Naive thymus-derived CD4-positive, alpha-beta T cell (primary cell): Measurements from ENCODE around the gene IMP4. TPM values are rescaled to one million over a fixed set of nuclear protein-coding genes. Genes with fewer than 3 reads are reported as not detected.

Experiments
- ATAC-seq: fragments of 150-1000 bp; cut with Tn5 transposase; 2 replicates; pipeline ENCODE4 v1.10.0; 2021; ENCODE audit warnings: mild to moderate bottlenecking, moderate library complexity
- CTCF ChIA-PET: fragments of 350-600 bp; sonication (Branson Sonifier 250); formaldehyde crosslinking; loops from one replicate; lab custom pipeline; 2021; ENCODE audit warnings: antibody characterized with exemption; lab: Charles Lee
- POLR2A ChIA-PET: fragments of 350-600 bp; sonication (Branson Sonifier 250); formaldehyde crosslinking; loops from one replicate; lab custom pipeline; 2021; ENCODE audit warnings: antibody characterized with exemption, inconsistent platforms; lab: Charles Lee
- DNase-seq, 9 donors: peaks; one replicate each; pipeline versions ENCODE4 v3.0.0 to v3.0.0-alpha.2; 2020 to 2022; ENCODE audit warnings: mixed read lengths in 1 of 9
- H3K27ac ChIP-seq: one replicate; pipeline ENCODE4 v1.7.0; 2013; ENCODE audit warnings: mild to moderate bottlenecking, low read depth, low read length, moderate library complexity
- H3K27me3 ChIP-seq, 2 donors: one replicate each; pipeline ENCODE4 v1.7.0; 2013; ENCODE audit warnings: low read length in 2 of 2, mild to moderate bottlenecking in 2 of 2, moderate library complexity in 2 of 2; ENCODE audit not compliant: control insufficient read depth in 2 of 2, insufficient read depth in 2 of 2
- H3K36me3 ChIP-seq, 3 experiments: 1 replicate in 2 of 3; 2 replicates in 1 of 3; pipeline ENCODE4 v1.7.0; 2013; ENCODE audit warnings: low read length in 3 of 3, mild to moderate bottlenecking in 3 of 3, moderate library complexity in 1 of 3; ENCODE audit not compliant: insufficient read depth in 3 of 3, control insufficient read depth in 2 of 3
- H3K4me1 ChIP-seq, 2 donors: one replicate each; pipeline ENCODE4 v1.7.0; 2013; ENCODE audit warnings: low read length in 2 of 2, mild to moderate bottlenecking in 2 of 2, moderate library complexity in 1 of 2; ENCODE audit not compliant: control insufficient read depth in 2 of 2, insufficient read depth in 2 of 2
- H3K4me3 ChIP-seq: 2 replicates; pipeline ENCODE4 v1.7.0; 2013; ENCODE audit warnings: mild to moderate bottlenecking, low read length
- H3K9me3 ChIP-seq, 3 experiments: 1 replicate in 2 of 3; 2 replicates in 1 of 3; pipeline ENCODE4 v1.7.0; 2013; ENCODE audit warnings: low read length in 3 of 3; ENCODE audit not compliant: control insufficient read depth in 2 of 3
- H3K27ac Mint-ChIP-seq, 9 donors: one replicate each; pipeline ENCODE4 v1.8.0; 2020 to 2022; ENCODE audit warnings: mixed read lengths in 9 of 9, mild to moderate bottlenecking in 8 of 9, moderate library complexity in 5 of 9, inconsistent platforms in 2 of 9
- H3K27me3 Mint-ChIP-seq, 5 donors: one replicate each; pipeline ENCODE4 v1.8.0; 2021 to 2022; ENCODE audit warnings: mixed read lengths in 5 of 5, mild to moderate bottlenecking in 1 of 5
- H3K36me3 Mint-ChIP-seq, 5 donors: one replicate each; pipeline ENCODE4 v1.8.0; 2020 to 2022; ENCODE audit warnings: mixed read lengths in 5 of 5, mild to moderate bottlenecking in 3 of 5, inconsistent platforms in 1 of 5
- H3K4me1 Mint-ChIP-seq, 7 donors: one replicate each; pipeline ENCODE4 v1.8.0; 2020 to 2022; ENCODE audit warnings: mixed read lengths in 7 of 7, mild to moderate bottlenecking in 3 of 7, inconsistent platforms in 1 of 7
- H3K4me3 Mint-ChIP-seq, 10 donors: one replicate each; pipeline ENCODE4 v1.8.0; 2020 to 2022; ENCODE audit warnings: mild to moderate bottlenecking in 10 of 10, mixed read lengths in 10 of 10, moderate library complexity in 6 of 10, inconsistent platforms in 2 of 10
- H3K9me3 Mint-ChIP-seq, 11 donors: one replicate each; pipeline ENCODE4 v1.8.0; 2020 to 2022; ENCODE audit warnings: mixed read lengths in 11 of 11, mild to moderate bottlenecking in 4 of 11, inconsistent platforms in 1 of 11, moderate library complexity in 1 of 11
- intact Hi-C, 2 donors: fragments of 100-400 bp; cut with micrococcal nuclease; formaldehyde crosslinking; loops; one replicate each; pipeline ENCODE4 v1.15.1; 2023
- polyA plus RNA-seq, 2 donors: library from polyadenylated mRNA; unstranded; fragments of 300-500 nt; fragmentation: Illumina TruSeq; gene quantifications; one replicate each; pipeline ENCODE4 v1.2.3, GENCODE V29; 2021
- total RNA-seq, 6 experiments: library from RNA in 5 of 6; stranded (reverse) in 5 of 6; gene quantifications; 1 replicate in 5 of 6; 2 replicates in 1 of 6; pipeline ENCODE4 v1.2.3 and lab custom pipeline; 2021 to 2026

The IMP4 gene
- total and polyA plus RNA-seq, 7 experiments from 2014 or later: 69.9 to 88.5 (median 79.3) TPM

DNA sequence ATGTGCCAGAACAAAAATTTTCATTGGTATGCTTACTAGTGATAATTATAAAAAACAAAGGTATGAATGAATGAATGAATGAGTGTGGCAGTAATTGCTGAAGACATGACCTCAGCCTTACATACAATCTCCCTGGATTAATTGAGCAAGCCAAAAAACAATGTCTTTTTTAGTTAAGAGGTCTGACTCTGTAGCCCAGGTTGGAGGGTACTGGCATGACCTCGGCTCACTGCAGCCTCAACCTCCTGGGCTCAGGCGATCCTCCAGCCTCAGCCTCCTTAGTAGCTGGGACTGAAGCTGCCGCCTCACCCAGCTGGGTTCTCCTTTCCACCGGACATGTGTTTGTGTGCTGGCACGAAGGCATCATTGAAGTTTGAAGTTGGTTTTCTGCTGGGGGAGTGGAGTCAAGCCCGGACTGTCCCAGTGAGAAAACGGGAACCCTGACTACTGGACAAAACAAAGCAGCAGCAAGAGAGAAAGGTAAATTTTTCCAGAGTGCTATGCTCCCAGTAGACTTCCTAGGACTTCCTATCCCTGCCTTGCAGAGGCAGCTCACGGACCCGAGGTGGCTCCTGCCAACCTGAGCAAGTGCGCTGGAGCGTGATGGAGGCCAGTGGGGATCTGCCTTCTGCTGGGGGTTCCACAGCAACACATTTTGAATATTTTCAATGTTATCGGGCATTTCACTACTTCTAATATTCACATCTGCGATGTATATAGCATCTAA lies 6.4 kb upstream of the IMP4 start:
- Histone ChIP-seq H3K4me3 (no peak overlapping the region), H3K27me3 (no peaks in the 10 kb centered on the region), H3K9me3 (no peaks in the 10 kb centered on the region), H3K36me3 (peaks cover 0 to 34% (median 5%) of the 10 kb centered on the region in 3 experiments), H3K4me1 (peaks cover 4 to 10% of the 10 kb centered on the region in 2 donors), H3K27ac (no peak overlapping the region)
- Mint-ChIP-seq H3K4me3 (peak overlapping the region in 1 of 10 donors; percentile 71), H3K27me3 (peaks cover 11 to 17% (median 13%) of the 10 kb centered on the region in 5 donors), H3K36me3 (peaks cover 8 to 25% (median 12%) of the 10 kb centered on the region in 5 donors), H3K4me1 (peaks cover 13 to 25% (median 18%) of the 10 kb centered on the region in 7 donors), H3K9me3 (peaks cover 0 to 3% (median 0%) of the 10 kb centered on the region in 11 donors), H3K27ac (peak overlapping the region in 6 of 9 donors; percentile 13 to 93 (median 58))
- ATAC-seq (no peak), DNase-seq (peak in 1 of 9 donors; percentile 6)
- POLR2A ChIA-PET: no interaction called here
- CTCF ChIA-PET: no interaction called here
- intact Hi-C loops: no loop called here

DNA sequence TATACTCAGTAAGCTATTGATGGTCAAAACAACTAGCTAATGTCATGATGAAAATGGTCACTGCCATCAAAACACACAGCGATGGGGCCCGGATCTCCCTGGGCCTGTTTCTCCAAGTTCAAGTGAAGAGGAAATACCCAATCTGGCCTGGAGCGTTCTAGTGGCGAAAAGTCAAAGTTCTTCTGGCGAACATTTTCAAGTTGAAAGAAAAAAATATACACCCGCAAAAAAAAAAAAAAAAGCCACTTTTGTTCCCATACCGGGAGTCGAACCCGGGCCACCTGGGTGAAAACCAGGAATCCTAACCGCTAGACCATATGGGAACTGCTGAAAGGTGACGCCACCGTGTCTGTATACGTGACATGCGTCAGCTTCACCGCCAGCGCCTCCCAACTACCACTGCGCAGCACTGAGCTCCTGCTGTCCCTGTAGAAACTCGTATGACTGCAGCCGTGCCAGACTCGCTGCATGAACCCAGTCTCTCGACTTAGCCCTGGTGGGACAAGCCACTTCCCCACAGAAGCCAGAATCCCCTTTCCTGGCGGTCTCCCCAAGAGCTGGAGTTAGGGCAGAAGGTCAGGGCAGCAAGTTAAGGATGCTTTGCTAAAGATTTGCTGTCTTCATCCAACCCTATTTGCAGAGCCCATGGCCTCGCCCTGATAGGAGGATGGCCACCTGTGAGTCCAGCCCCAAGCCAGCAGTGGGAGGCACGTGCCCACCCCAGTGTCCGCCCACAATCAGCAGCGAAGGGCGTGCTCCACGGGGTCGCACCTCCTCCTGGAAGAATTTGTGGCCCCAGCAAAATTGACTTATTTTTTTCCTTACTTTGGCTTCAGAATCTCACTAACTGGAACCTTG lies 5.6 kb upstream of the IMP4 start:
- peaks cover 0 to 34% (median 5%) of the 10 kb centered on the region in 3 experiments for H3K36me3 ChIP-seq
- H3K4me1 ChIP-seq: peaks cover 5 to 11% of the 10 kb centered on the region in 2 donors
- H3K27ac Mint-ChIP-seq: peak overlapping the region in 8 of 9 donors; percentile 13 to 95 (median 86)
- peak in 8 of 9 donors; percentile 20 to 61 (median 49) for DNase-seq
- peaks cover 18 to 31% (median 24%) of the 10 kb centered on the region in 7 donors for H3K4me1 Mint-ChIP-seq
- no peak overlapping the region for H3K4me3 ChIP-seq
- peak overlapping the region in 6 of 10 donors; percentile 16 to 83 (median 48) for H3K4me3 Mint-ChIP-seq
- no peaks in the 10 kb centered on the region for H3K27me3 ChIP-seq
- no peak for ATAC-seq
- peaks cover 0 to 3% (median 0%) of the 10 kb centered on the region in 11 donors for H3K9me3 Mint-ChIP-seq
- no peaks in the 10 kb centered on the region for H3K9me3 ChIP-seq
- H3K27me3 Mint-ChIP-seq: peaks cover 6 to 14% (median 7%) of the 10 kb centered on the region in 5 donors
- ChIA-PET CTCF (no interaction called here), POLR2A (interaction anchor here (0.6 kb wide), 1 partner anchor 163 kb away, joined by 4 read pairs; no protein-coding TSS in a partner anchor)
- H3K36me3 Mint-ChIP-seq: peaks cover 8 to 28% (median 12%) of the 10 kb centered on the region in 5 donors
- H3K27ac ChIP-seq: no peak overlapping the region
- intact Hi-C loops: no loop called here

DNA sequence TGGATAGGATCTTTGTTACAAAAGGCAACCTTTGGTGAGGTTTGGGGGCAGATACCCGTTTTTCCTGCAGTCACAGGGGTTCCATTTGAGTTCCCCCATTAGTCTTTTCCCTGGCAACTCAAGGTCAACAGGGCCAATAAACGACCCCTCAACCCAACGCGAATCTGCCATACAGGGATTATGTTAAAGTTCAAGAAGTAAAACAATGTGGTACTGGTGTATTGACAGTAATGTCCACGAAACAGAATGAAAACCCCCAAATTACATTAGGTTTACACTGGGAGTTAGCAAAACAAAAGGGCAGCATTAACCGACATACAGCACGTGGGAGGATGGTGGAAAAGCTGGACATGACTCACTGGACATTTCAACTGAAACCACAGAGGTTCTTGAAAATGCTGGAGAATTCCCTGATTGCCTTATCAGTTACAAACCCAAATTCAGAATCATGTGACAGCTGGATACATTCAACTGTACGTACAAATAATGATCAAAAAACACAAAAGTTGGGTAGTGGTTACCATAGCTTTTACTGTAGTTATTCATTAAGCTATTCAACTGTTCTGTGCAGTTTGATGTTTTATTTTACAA lies 4.9 kb upstream of the IMP4 start:
- POLR2A ChIA-PET: no interaction called here
- no peak overlapping the region for H3K4me3 ChIP-seq
- H3K9me3 Mint-ChIP-seq: peaks cover 0 to 4% (median 0%) of the 10 kb centered on the region in 11 donors
- peaks cover 14 to 31% (median 23%) of the 10 kb centered on the region in 7 donors for H3K4me1 Mint-ChIP-seq
- peak overlapping the region in 1 of 10 donors; percentile 39 for H3K4me3 Mint-ChIP-seq
- peaks cover 5 to 8% of the 10 kb centered on the region in 2 donors for H3K4me1 ChIP-seq
- peaks cover 0 to 34% (median 5%) of the 10 kb centered on the region in 3 experiments for H3K36me3 ChIP-seq
- H3K27ac ChIP-seq: no peak overlapping the region
- ATAC-seq (no peak), DNase-seq (peak in 1 of 9 donors; percentile 6)
- no peaks in the 10 kb centered on the region for H3K27me3 ChIP-seq
- H3K27ac Mint-ChIP-seq: peak overlapping the region in 4 of 9 donors; percentile 55 to 95 (median 92)
- H3K36me3 Mint-ChIP-seq: peaks cover 8 to 28% (median 14%) of the 10 kb centered on the region in 5 donors
- no peaks in the 10 kb centered on the region for H3K9me3 ChIP-seq
- H3K27me3 Mint-ChIP-seq: peaks cover 0 to 11% (median under 1%) of the 10 kb centered on the region in 5 donors
- intact Hi-C loops: no loop called here
- CTCF ChIA-PET: no interaction called here

DNA sequence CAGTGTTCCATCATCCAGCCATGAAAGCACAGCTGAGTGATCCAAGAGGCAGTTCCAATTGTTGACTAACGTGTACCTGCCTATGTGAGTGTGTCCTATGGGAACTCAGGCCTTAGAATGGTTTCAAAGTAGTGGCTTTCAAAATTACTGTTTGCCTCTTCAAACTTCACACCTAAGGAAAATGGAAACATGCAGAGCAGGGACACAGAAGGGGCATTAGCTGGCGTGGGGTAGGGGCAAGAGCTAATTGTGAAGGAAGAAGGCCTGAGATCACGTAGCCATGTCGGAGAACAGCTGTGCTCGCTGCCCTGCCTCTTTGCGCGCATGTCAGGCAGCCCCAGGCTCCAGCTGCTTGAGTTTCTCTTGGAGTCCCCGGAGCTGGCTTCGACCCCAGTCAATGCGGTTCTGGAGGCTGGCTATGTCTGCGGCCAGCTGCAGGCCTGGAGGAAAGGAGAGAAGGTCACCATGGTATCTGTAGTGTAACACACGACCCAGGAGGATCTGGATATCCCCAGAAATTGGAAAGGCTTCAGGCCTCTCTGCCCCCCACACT lies 3.8 kb upstream of the IMP4 start:
- Mint-ChIP-seq H3K27ac (peak overlapping the region in 4 of 9 donors; percentile 42 to 80 (median 54)), H3K36me3 (peaks cover 8 to 28% (median 14%) of the 10 kb centered on the region in 5 donors), H3K27me3 (peaks cover 0 to 9% (median 0%) of the 10 kb centered on the region in 5 donors), H3K4me1 (peaks cover 15 to 33% (median 29%) of the 10 kb centered on the region in 7 donors), H3K9me3 (peaks cover 0 to 4% (median 0%) of the 10 kb centered on the region in 11 donors), H3K4me3 (peak overlapping the region in 1 of 10 donors; percentile 20)
- Histone ChIP-seq H3K4me1 (peaks cover 9 to 14% of the 10 kb centered on the region in 2 donors), H3K27ac (no peak overlapping the region), H3K4me3 (no peak overlapping the region), H3K27me3 (no peaks in the 10 kb centered on the region), H3K36me3 (peaks cover 0 to 34% (median 5%) of the 10 kb centered on the region in 3 experiments), H3K9me3 (no peaks in the 10 kb centered on the region)
- ChIA-PET CTCF (no interaction called here), POLR2A (no interaction called here)
- ATAC-seq (no peak), DNase-seq (no peak)
- intact Hi-C loops: no loop called here

DNA sequence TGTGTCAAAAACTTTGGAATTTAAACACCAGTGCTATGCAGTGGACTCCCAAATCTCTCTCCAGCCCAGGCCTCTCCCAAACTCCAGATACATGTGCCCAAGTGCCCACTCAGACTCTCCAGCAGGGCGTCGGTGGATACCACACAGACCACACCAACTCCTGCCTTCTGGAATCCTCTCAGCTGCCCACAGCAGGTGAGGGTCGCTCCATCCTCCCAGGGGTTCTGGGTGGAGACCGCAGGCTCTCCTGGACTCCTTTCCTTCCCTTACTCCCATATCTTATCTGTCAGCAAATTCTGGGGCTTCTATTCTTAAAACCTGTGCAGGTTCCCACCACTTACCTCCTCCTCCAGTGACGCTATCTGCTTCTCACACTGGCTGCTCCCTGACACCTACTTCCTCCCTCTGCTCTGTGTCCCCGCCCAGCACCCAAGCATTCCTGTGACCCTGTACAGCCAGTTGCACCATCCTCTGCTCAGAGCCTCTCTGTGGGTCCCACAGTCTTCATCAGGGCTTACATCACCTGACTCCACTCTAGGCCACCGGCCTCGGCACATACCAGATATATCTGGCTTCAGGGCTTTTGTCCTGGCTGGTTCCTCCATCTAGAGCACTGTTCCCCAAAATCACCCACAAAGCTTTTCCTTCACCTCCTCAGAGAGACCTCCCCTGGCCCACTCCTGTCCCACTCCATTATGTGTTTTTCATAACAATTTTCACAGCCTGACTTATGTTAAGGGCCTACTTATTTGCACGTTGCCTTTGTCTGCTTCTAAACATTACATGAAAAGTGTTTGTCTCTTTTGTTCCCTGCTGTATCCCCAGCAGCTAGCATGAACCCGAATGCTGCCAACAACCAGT lies 2.6 kb upstream of the IMP4 start:
- Histone ChIP-seq H3K36me3 (peaks cover 5 to 44% (median 12%) of the 10 kb centered on the region in 3 experiments), H3K4me3 (no peak overlapping the region), H3K9me3 (no peaks in the 10 kb centered on the region), H3K27ac (no peak overlapping the region), H3K4me1 (peaks cover 10 to 19% of the 10 kb centered on the region in 2 donors), H3K27me3 (no peaks in the 10 kb centered on the region)
- peaks cover 0 to 2% (median 0%) of the 10 kb centered on the region in 5 donors for H3K27me3 Mint-ChIP-seq
- no peak for ATAC-seq
- intact Hi-C loops: no loop called here
- H3K9me3 Mint-ChIP-seq: peaks cover 0 to 4% (median 0%) of the 10 kb centered on the region in 11 donors
- peaks cover 8 to 32% (median 15%) of the 10 kb centered on the region in 5 donors for H3K36me3 Mint-ChIP-seq
- DNase-seq: no peak
- ChIA-PET POLR2A (interaction anchor here (3.3 kb wide), 1 partner anchor 9 kb away, joined by 23 read pairs; no protein-coding TSS in a partner anchor), CTCF (interaction anchor here (2.8 kb wide), 1 partner anchor 158 kb away, joined by 19 read pairs; the partner anchor contains the start of genes MZT2B and SMPD4)
- peak overlapping the region in 4 of 10 donors; percentile 22 to 63 (median 32) for H3K4me3 Mint-ChIP-seq
- peak overlapping the region in 7 of 9 donors; percentile 31 to 80 (median 66) for H3K27ac Mint-ChIP-seq
- H3K4me1 Mint-ChIP-seq: peaks cover 15 to 40% (median 33%) of the 10 kb centered on the region in 7 donors
